HS-5 (cell line): ENCODE data around the gene ICAM4.
"Not testable (repeated sequence)": the region's sequence is repeated elsewhere in the genome, so short reads cannot be mapped to it uniquely, and the experiment has no call there.

ENCODE experiments used
- DNase-seq: peaks from one replicate; pipeline ENCODE4 v3.0.0-alpha.2; 2012; ENCODE audit warnings: low read depth

The ICAM4 gene

DNA sequence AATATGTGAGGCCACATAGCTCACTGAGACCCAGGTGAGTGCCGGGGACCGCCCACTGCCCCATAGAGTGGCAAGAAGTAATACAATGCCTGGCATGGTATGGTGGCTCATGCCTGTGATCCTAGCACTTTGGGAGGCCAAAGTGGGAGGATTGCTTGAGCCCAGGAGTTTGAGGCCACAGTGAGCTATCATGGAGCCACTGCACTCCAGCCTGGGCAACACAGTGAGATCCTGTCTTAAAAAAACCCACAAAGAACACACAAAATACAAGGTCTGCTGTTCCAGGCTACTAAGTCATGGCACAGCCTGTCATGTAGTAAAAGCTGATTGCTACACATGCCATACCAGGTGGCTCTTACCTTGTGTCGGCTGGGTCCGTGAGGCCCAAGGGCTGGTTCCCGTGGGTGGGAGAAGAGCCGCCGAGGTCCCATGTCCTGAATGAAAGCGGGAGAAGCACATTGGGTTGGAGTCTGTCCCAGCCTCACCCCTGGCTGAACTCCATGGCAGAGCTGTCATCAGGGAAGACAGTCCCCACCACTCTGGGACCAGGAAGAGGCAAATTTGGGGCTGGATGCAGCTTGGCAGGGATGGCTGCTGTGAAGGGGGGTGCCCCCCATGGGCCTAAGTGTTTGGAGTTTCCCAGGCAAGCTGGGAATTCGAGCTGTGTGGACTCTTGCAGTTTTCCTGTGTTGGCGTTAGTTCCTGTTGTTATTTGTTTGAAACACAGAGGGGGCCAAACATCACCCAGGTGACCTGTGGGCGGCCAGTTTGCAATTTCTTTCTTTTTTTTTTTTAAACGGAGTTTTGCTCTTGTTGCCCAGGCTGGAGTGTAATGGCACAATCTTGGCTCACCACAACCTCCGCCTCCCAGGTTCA, 32.3 kb downstream of the ICAM4 start:
- DNase-seq, result no peak

GRCh38 chr19:10320602-10321416, 34.1 kb downstream of the ICAM4 start:
- DNase-seq, result no peak

DNA sequence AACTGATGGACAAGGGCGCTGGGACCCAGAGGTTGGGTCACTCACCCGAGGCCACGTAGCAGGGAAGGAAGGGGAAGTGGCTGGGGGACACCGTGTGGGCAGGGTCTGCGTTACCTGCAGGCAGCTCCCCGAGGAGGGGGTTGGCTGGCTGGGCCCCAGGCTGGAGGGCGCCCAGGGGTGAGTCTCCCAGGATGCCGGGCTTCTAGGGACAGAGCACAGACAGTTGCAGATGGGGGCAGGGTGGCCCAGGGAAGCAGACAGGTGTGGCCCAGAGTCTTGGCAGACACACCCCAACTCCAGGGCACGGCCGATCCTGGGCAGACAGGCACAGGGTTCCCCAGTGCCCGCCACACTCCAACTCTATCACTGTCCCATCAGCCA, 34.7 kb downstream of the ICAM4 start:
- no peak for DNase-seq

DNA sequence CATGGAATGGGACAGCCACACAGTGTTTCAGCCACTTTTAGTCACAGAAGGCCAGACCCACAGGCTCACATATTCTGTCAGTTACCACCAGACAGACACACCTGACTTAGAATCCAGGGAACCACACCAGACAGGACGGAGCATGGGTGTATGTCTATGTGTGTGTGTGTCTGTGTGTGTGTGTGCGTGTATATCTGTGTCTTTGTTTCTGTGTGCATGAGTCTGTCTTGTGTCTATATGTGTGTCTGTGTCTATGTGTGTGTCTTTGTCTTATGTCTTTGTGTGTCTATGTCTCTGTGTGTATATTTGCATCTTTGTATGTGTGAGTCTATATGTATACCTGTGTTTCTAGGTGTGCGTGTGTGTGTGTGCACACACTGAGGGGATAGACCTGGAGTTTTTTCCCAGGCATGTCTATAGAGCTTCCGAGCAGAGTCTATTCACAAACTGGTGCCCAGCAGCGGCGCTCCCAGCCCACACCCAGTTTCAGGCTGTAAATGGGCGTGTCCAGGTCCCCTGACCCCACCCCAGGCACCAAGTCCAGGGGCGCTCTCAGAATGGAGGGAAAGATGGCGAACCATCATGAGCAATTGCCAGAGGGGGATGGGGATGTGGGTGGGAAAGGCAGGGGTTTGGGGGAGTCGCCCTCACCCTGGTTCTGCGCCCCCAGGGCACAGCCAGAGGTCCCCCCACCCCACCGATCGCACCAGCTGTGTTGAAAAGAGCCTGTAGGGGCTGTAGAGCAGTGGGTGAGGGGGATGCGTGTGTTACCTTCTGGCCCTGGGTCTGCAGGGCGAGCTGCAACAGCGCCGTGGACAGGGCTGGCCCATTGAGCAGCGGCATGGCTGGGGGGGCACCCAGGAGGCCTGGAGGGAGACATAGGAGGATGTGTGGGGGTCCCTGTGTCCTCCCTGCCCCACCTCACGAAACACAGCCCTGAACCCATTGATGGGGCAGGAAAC, 35.4 kb downstream of the ICAM4 start:
- no peak for DNase-seq

GRCh38 chr19:10325732-10326131, 39.0 kb downstream of the ICAM4 start:
- DNase-seq, result no peak

- no peak for DNase-seq
These were observed 41.0 kb downstream of the ICAM4 start for GRCh38 chr19:10327793-10328192.

DNA sequence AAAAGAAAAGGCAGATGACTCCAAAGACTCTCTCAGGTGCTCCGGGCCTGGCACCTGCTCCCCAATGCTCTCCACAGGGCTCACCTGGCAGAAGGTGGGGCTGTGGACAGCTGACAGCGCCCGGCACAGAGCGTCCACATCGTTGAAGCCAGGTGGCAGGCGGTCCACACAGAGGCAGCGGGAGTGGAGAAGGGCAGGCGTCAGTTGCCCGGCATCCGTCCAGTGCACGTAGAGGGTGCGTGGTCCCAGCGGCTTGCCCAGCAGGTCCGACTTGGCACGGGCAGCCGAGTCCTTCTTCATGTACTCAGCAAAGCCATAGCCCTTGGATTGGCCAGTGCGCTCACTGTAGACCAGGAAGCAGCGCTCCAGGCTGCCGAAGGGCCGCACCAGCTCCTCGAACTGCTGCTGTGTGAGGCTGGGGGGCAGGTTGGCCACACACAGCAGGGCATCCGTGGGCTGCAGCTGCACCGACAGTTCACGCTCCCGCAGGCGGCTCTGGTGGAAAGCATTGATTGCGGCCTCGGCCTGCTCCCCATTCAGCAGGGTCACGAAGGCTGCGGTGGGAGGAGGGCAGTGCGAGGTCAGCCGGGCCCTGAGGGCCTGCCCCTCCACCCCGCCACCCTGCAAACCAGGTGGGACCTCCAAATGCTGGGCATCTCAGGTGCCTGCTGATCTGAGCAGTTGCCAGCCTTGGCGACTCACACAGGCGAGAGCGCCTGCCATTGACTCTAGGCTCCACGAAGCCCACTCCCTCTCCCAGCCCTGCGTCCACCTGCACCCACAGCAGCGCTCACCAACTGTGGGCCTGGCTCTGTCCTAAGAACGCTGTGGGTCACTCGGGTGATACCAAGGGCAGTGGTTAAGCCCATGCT, 42.0 kb downstream of the ICAM4 start:
- no peak for DNase-seq

GRCh38 chr19:10329555-10329954, 42.8 kb downstream of the ICAM4 start:
- DNase-seq, result no peak

- DNase-seq, result peak; percentile 37
These were observed 45.6 kb downstream of the ICAM4 start for GRCh38 chr19:10332158-10332964.

- peak; percentile 86 for DNase-seq
These were observed 46.4 kb downstream of the ICAM4 start, which contains the start of gene RAVER1 for GRCh38 chr19:10332965-10333757. Gene RAVER1 (minus strand): TSS chr19:10333529. CDS start chr19:10333507, 22 bp downstream.

- no peak for DNase-seq
These were observed 47.2 kb downstream of the ICAM4 start for GRCh38 chr19:10333758-10334587.

GRCh38 chr19:10334588-10335351, 48.0 kb downstream of the ICAM4 start:
- DNase-seq, result peak; percentile 84

- DNase-seq, result no peak
These were observed 48.7 kb downstream of the ICAM4 start for GRCh38 chr19:10335352-10335985.

DNA sequence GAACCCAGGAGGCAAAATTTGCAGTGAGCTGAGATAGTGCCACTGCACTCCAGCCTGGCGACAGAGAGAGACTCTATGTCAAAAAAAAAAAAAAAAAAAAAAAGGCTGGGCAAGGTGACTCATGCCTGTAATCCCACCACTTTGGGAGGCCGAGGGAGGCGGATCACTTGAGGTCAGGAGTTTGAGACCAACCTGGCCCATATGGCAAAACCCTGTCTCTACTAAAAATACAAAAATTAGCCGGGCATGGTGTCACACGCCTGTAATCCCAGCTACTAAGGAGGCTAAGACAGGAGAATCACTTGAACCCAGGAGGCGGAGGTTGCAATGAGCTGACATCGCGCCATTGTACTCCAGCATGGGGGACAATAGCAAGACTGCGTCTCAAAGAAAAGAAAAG, 50.0 kb downstream of the ICAM4 start:
- not testable (repeated sequence) for DNase-seq
